Duodenal mucosa (tissue), 2 donors: Measurements from ENCODE around the gene TELO2.

Experiments used
- H3K27ac ChIP-seq: one replicate; pipeline ENCODE4 v1.7.0; 2013; ENCODE audit warnings: low read depth, low read length
- H3K27me3 ChIP-seq, 2 donors: one replicate each; pipeline ENCODE4 v1.7.0; 2013; ENCODE audit warnings: low read length in 2 of 2, control low read depth in 1 of 2; ENCODE audit not compliant: insufficient read depth in 2 of 2, control insufficient read depth in 1 of 2
- H3K36me3 ChIP-seq, 2 donors: one replicate each; pipeline ENCODE4 v1.7.0; 2013; ENCODE audit warnings: low read length in 2 of 2, control low read depth in 1 of 2; ENCODE audit not compliant: insufficient read depth in 2 of 2, control insufficient read depth in 1 of 2
- H3K4me1 ChIP-seq, 2 donors: one replicate each; pipeline ENCODE4 v1.7.0; 2013; ENCODE audit warnings: low read length in 2 of 2, control low read depth in 1 of 2; ENCODE audit not compliant: insufficient read depth in 2 of 2, control insufficient read depth in 1 of 2
- H3K4me3 ChIP-seq, 2 donors: one replicate each; pipeline ENCODE4 v1.7.0; 2013; ENCODE audit warnings: low read length in 2 of 2, low read depth in 1 of 2
- H3K9ac ChIP-seq, 2 donors: one replicate each; pipeline ENCODE4 v1.7.0; 2013; ENCODE audit warnings: low read length in 2 of 2, low read depth in 1 of 2
- H3K9me3 ChIP-seq, 2 donors: one replicate each; pipeline ENCODE4 v1.7.0; 2013; ENCODE audit warnings: low read length in 2 of 2, control low read depth in 1 of 2; ENCODE audit not compliant: control insufficient read depth in 1 of 2

The TELO2 gene

DNA sequence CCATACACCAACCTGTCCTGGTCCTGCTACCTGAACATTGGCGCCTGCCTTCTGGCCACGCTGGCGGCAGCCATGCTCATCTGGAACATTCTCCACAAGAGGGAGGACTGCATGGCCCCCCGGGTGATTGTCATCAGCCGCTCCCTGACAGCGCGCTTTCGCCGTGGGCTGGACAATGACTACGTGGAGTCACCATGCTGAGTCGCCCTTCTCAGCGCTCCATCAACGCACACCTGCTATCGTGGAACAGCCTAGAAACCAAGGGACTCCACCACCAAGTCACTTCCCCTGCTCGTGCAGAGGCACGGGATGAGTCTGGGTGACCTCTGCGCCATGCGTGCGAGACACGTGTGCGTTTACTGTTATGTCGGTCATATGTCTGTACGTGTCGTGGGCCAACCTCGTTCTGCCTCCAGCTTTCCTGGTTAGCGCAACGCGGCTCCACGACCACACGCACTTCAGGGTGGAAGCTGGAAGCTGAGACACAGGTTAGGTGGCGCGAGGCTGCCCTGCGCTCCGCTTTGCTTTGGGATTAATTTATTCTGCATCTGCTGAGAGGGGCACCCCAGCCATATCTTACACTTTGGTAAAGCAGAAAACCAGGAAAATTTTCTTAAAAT is 61.8 kb downstream of the TELO2 start:
- Histone ChIP-seq H3K27me3 (no peaks in the 10 kb centered on the region), H3K9ac (no peak overlapping the region), H3K4me3 (no peak overlapping the region), H3K9me3 (no peaks in the 10 kb centered on the region), H3K4me1 (peaks cover 0 to 7% of the 10 kb centered on the region in 2 donors), H3K36me3 (peaks cover 5 to 14% of the 10 kb centered on the region in 2 donors), H3K27ac (no peak overlapping the region)

DNA sequence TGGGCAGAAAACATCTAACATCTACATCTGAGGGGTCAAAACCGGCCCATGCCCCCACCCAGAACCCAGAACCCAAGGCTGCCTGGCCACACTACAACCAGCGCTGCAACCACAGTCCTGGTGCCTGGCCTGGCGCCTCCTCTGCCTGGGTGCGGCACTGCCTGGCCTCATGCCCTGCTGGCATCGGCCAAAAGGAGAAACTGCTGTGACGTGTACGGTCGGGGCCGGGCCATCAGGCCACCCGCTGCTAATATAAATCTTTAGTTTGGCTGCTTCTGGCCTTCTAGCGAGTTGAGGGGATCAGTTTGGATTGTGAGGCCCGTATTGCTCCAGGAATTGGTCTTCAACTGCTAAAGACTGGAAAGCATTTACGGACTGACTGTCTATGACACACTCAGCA is 63.1 kb downstream of the TELO2 start:
- H3K9ac ChIP-seq: no peak overlapping the region
- H3K4me3 ChIP-seq: no peak overlapping the region
- H3K27ac ChIP-seq: no peak overlapping the region
- no peaks in the 10 kb centered on the region for H3K9me3 ChIP-seq
- H3K4me1 ChIP-seq: peaks cover 0 to 11% of the 10 kb centered on the region in 2 donors
- peaks cover 8 to 14% of the 10 kb centered on the region in 2 donors for H3K36me3 ChIP-seq
- H3K27me3 ChIP-seq: no peaks in the 10 kb centered on the region

DNA sequence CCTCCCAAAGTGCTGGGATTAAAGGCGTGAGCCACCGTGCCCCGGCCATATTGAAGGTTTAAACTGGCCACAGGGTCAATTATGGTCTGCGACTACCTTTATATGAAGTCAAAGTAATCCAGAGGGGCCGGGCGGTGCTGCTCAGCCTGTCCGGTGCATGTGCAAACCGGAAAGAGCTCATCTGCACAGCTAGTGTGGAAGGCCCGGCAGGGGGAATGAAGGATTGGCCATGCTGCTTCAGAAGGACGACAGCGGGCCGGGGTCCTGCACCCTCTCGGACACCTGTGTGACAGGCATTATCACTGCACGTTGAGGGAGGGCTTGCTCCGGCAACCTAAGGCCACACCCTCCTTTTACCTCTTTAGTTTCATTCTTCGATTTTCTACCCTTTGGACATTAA is 63.9 kb downstream of the TELO2 start:
- Histone ChIP-seq H3K27me3 (no peaks in the 10 kb centered on the region), H3K36me3 (peaks cover 16 to 20% of the 10 kb centered on the region in 2 donors), H3K4me3 (no peak overlapping the region), H3K4me1 (peaks cover 0 to 11% of the 10 kb centered on the region in 2 donors), H3K9me3 (no peaks in the 10 kb centered on the region), H3K27ac (no peak overlapping the region), H3K9ac (no peak overlapping the region)

DNA sequence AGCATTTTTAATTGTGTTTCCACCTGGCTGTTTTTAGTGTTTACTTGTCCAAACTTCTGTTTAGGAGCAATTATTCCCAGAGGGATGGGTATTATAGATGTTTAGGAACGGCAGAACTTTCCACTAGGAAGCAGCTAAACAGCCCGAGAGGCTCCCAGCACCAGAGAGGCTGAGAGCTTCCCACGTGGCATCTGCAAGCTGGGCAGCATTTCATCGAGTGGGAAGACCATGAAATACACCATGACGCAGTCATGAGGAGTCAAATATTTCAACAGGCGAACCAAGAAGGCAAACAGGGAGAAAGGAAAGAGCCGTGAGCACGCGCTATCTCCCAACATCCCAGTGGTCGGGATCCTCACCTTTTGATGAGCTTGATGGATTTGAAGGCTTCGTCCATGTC is 64.4 kb downstream of the TELO2 start:
- Histone ChIP-seq H3K27ac (no peak overlapping the region), H3K9me3 (no peaks in the 10 kb centered on the region), H3K4me1 (peaks cover 0 to 11% of the 10 kb centered on the region in 2 donors), H3K4me3 (no peak overlapping the region), H3K27me3 (no peaks in the 10 kb centered on the region), H3K9ac (no peak overlapping the region), H3K36me3 (peaks cover 17 to 22% of the 10 kb centered on the region in 2 donors)

DNA sequence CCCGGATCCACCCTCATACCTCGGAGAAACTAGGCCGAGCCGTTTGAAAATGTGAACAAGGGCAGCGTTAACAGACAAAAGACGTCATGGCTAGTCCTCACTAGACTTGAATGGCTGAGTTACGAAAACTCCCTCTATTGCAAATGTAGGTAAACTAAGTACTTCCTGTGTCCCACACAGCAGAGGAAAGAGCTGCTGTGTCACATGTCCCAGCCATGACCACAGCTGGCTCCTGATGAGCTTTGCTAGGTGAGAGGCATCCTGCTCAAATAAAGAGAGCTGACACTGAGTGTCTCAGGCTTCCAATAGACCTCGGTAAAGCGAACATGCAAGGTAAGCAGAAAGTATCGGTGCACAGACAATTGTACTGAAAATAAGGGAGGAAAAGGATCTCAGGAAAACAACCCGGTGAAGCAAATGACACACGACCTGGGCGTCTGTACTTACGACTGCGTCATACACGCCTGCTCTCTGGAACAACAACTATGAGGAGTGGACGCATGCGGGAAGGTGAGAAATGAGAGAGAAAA is 66.4 kb downstream of the TELO2 start:
- Histone ChIP-seq H3K9ac (no peak overlapping the region), H3K27ac (no peak overlapping the region), H3K4me3 (no peak overlapping the region), H3K36me3 (peaks cover 17 to 27% of the 10 kb centered on the region in 2 donors), H3K9me3 (no peaks in the 10 kb centered on the region), H3K4me1 (peaks cover 0 to 11% of the 10 kb centered on the region in 2 donors), H3K27me3 (no peaks in the 10 kb centered on the region)
